H1 (cell line): ENCODE measurements around the gene KLF6. TPM values are rescaled to one million over a fixed set of nuclear protein-coding genes. Genes with fewer than 3 reads are reported as not detected.

Source experiments
- CTCF ChIA-PET: fragments of 300-600 bp; sonication (Branson Sonifier 250); formaldehyde crosslinking; loops from one replicate; lab custom pipeline; 2021; ENCODE audit not compliant: partially characterized antibody; lab: Charles Lee
- POLR2A ChIA-PET: fragments of 300-600 bp; sonication (Branson Sonifier 250); formaldehyde crosslinking; loops from one replicate; lab custom pipeline; 2021; ENCODE audit warnings: inconsistent platforms; ENCODE audit not compliant: partially characterized antibody; lab: Charles Lee
- DNase-seq, 2 experiments: peaks; one replicate each; pipeline versions ENCODE4 v3.0.0 to v3.0.0-alpha.2; 2010 to 2022; ENCODE audit warnings: low spot score in 2 of 2, low read depth in 1 of 2, mixed read lengths in 1 of 2
- FAIRE-seq: peaks from 2 replicates; lab custom pipeline; 2011; peaks lifted over from hg19 to GRCh38; lab: Jason Lieb, UNC
- H2AFZ ChIP-seq: 2 replicates; pipeline ENCODE4 v1.8.1; 2012; ENCODE audit warnings: low read length, inconsistent platforms
- H2AK5ac ChIP-seq: 2 replicates; pipeline ENCODE4 v1.6.1; 2013; ENCODE audit warnings: low read depth, low read length
- H2BK120ac ChIP-seq: replicated peaks from 2 replicates; pipeline ENCODE3; 2013; ENCODE audit warnings: low read depth, low read length, inconsistent platforms
- H2BK12ac ChIP-seq: 2 replicates; pipeline ENCODE4 v1.6.1; 2013; ENCODE audit warnings: low read depth, low read length
- H2BK15ac ChIP-seq: 2 replicates; pipeline ENCODE4 v1.6.1; 2013; ENCODE audit warnings: low read length
- H2BK20ac ChIP-seq: 2 replicates; pipeline ENCODE4 v1.6.1; 2013; ENCODE audit warnings: low read length
- H2BK5ac ChIP-seq: 2 replicates; pipeline ENCODE4 v1.6.1; 2013; ENCODE audit warnings: low read depth, low read length
- H3K14ac ChIP-seq: 2 replicates; pipeline ENCODE4 v1.6.1; 2013; ENCODE audit warnings: inconsistent platforms; ENCODE audit not compliant: insufficient read length
- H3K18ac ChIP-seq: 2 replicates; pipeline ENCODE4 v1.6.1; 2013; ENCODE audit warnings: low read length; ENCODE audit errors: extremely low read depth
- H3K23ac ChIP-seq: 2 replicates; pipeline ENCODE4 v1.6.1; 2013; ENCODE audit warnings: inconsistent platforms; ENCODE audit not compliant: insufficient read length
- H3K23me2 ChIP-seq: 2 replicates; pipeline ENCODE4 v1.6.1; 2013; ENCODE audit warnings: low read depth, low read length
- H3K27ac ChIP-seq: 2 replicates; pipeline ENCODE4 v1.6.1; 2011; ENCODE audit warnings: low read depth, low read length, inconsistent platforms
- H3K27me3 ChIP-seq, 4 experiments: replicated peaks in 1 of 4; 1 replicate in 1 of 4; 2 replicates in 3 of 4; pipeline versions ENCODE4 v1.6.1 to v1.8.1; 2011 to 2013; ENCODE audit warnings: low read length in 3 of 4, mild to moderate bottlenecking in 3 of 4, inconsistent platforms in 2 of 4, mixed read lengths in 2 of 4, moderate library complexity in 1 of 4; ENCODE audit not compliant: control insufficient read depth in 3 of 4, insufficient read depth in 3 of 4; ENCODE audit errors: extremely low read depth in 1 of 4
- H3K36me3 ChIP-seq, 4 experiments: 2 replicates each; pipeline versions ENCODE4 v1.6.1 to v1.8.1; 2011 to 2013; ENCODE audit warnings: mild to moderate bottlenecking in 4 of 4, low read length in 3 of 4, moderate library complexity in 2 of 4, control low read depth in 1 of 4, inconsistent platforms in 1 of 4; ENCODE audit not compliant: insufficient read depth in 4 of 4, control insufficient read depth in 2 of 4
- H3K4ac ChIP-seq: replicated peaks from 2 replicates; pipeline ENCODE3; 2013; ENCODE audit warnings: low read length, low read depth, mixed read lengths, inconsistent platforms; ENCODE audit not compliant: insufficient read length
- H3K4me1 ChIP-seq, 4 experiments: replicated peaks in 1 of 4; 1 replicate in 1 of 4; 2 replicates in 3 of 4; pipeline versions ENCODE4 v1.6.1 to v1.8.1; 2011 to 2013; ENCODE audit warnings: low read length in 3 of 4, inconsistent platforms in 2 of 4, mixed read lengths in 1 of 4; ENCODE audit not compliant: insufficient read depth in 4 of 4, control insufficient read depth in 3 of 4
- H3K4me2 ChIP-seq, 2 experiments: 2 replicates each; pipeline versions ENCODE4 v1.6.1 to v1.8.1; 2011 to 2013; ENCODE audit warnings: low read depth in 2 of 2, low read length in 2 of 2, control low read depth in 1 of 2, inconsistent platforms in 1 of 2, mild to moderate bottlenecking in 1 of 2; ENCODE audit not compliant: insufficient read depth in 1 of 2
- H3K4me3 ChIP-seq, 4 experiments: fragments of 200-600, 300-600 bp in 1 of 4; sonication (generic), shearing (Covaris generic), sonication (Bioruptor Twin) in 1 of 4; 2 replicates each; pipeline versions ENCODE4 v1.5.1 to v1.8.1; 2011 to 2016; ENCODE audit warnings: low read length in 4 of 4, low read depth in 3 of 4, control low read depth in 2 of 4, inconsistent platforms in 2 of 4, mild to moderate bottlenecking in 2 of 4, mixed read lengths in 1 of 4, moderate library complexity in 1 of 4; ENCODE audit not compliant: insufficient read depth in 2 of 4; ENCODE audit errors: extremely low read depth in 1 of 4
- H3K56ac ChIP-seq: replicated peaks from 2 replicates; pipeline ENCODE3; 2013; ENCODE audit warnings: low read depth, mild to moderate bottlenecking, mixed read lengths, low read length, inconsistent platforms; ENCODE audit not compliant: insufficient read length
- H3K79me1 ChIP-seq: 2 replicates; pipeline ENCODE4 v1.6.1; 2013; ENCODE audit warnings: low read depth, low read length, control low read depth
- H3K79me2 ChIP-seq, 2 experiments: 2 replicates each; pipeline versions ENCODE4 v1.6.1 to v1.8.1; 2012 to 2013; ENCODE audit warnings: low read length in 2 of 2, mild to moderate bottlenecking in 2 of 2, inconsistent platforms in 1 of 2; ENCODE audit not compliant: insufficient read depth in 2 of 2, control insufficient read depth in 1 of 2
- H3K9ac ChIP-seq, 4 experiments: replicated peaks in 1 of 4; 1 replicate in 1 of 4; 2 replicates in 3 of 4; pipeline versions ENCODE4 v1.6.1 to v1.8.1; 2011 to 2013; ENCODE audit warnings: low read depth in 3 of 4, low read length in 3 of 4, control low read depth in 2 of 4, mild to moderate bottlenecking in 2 of 4, moderate library complexity in 2 of 4, inconsistent platforms in 1 of 4; ENCODE audit errors: extremely low read depth in 1 of 4
- H3K9me3 ChIP-seq, 2 experiments: 2 replicates each; pipeline versions ENCODE4 v1.6.1 to v1.8.1; 2012 to 2013; ENCODE audit warnings: mild to moderate bottlenecking in 2 of 2, moderate library complexity in 2 of 2, control low read depth in 1 of 2, inconsistent platforms in 1 of 2, low read depth in 1 of 2, low read length in 1 of 2, mixed read lengths in 1 of 2; ENCODE audit not compliant: insufficient read depth in 2 of 2
- H4K20me1 ChIP-seq, 2 experiments: replicated peaks in 1 of 2; 2 replicates each; pipeline versions ENCODE3 to v1.8.1; 2011 to 2013; ENCODE audit warnings: inconsistent platforms in 2 of 2, low read length in 2 of 2, mild to moderate bottlenecking in 1 of 2; ENCODE audit not compliant: insufficient read depth in 2 of 2, control insufficient read depth in 1 of 2
- H4K5ac ChIP-seq: 2 replicates; pipeline ENCODE4 v1.6.1; 2013; ENCODE audit warnings: low read length, low read depth, mixed read lengths, inconsistent platforms; ENCODE audit not compliant: insufficient read length
- H4K8ac ChIP-seq: 2 replicates; pipeline ENCODE4 v1.8.0; 2013; ENCODE audit warnings: mild to moderate bottlenecking, moderate library complexity, low read length, inconsistent platforms; ENCODE audit not compliant: insufficient read depth; ENCODE audit errors: extremely low read depth
- H4K91ac ChIP-seq: replicated peaks from 2 replicates; pipeline ENCODE3; 2013; ENCODE audit warnings: low read length, mixed read lengths, inconsistent platforms; ENCODE audit not compliant: insufficient read length
- BRCA1 ChIP-seq: IDR thresholded peaks from 2 replicates; pipeline ENCODE4 v1.6.1; 2012; ENCODE audit warnings: low read depth, low read length, improper control_type of control experiment
- CBX8 ChIP-seq: fragments of 300-800, 300-1000 bp; sonication (generic); IDR thresholded peaks from 2 replicates; pipeline ENCODE4 v1.7.1; 2016; ENCODE audit warnings: low read depth, low read length, borderline replicate concordance
- CTBP2 ChIP-seq: IDR thresholded peaks from 2 replicates; pipeline ENCODE4 v1.7.0; 2011; ENCODE audit warnings: borderline replicate concordance, mild to moderate bottlenecking, moderate library complexity, mixed read lengths, low read length; ENCODE audit not compliant: insufficient read depth, insufficient read length
- GABPA ChIP-seq: IDR thresholded peaks from 2 replicates; pipeline ENCODE4 v1.6.1; 2011; ENCODE audit warnings: mild to moderate bottlenecking, low read length, moderate library complexity, borderline replicate concordance; ENCODE audit not compliant: insufficient read depth
- MAX ChIP-seq: IDR thresholded peaks from 2 replicates; pipeline ENCODE4 v1.6.1; 2012; ENCODE audit warnings: inconsistent platforms
- POU5F1 ChIP-seq: IDR thresholded peaks from 2 replicates; pipeline ENCODE4 v1.6.1; 2011; ENCODE audit warnings: low read depth, mild to moderate bottlenecking, low read length, moderate library complexity
- TAF7 ChIP-seq: optimal IDR thresholded peaks from 2 replicates; pipeline ENCODE3; 2011; ENCODE audit warnings: low read depth, mild to moderate bottlenecking, inconsistent platforms, low read length, moderate library complexity, borderline replicate concordance
- WGBS, 2 experiments: shearing (Covaris generic) in 1 of 2; methylation state at CpG; one replicate each; pipeline versions ENCODE4 v1.1.6 to v1.1.7; 2013 to 2015; ENCODE audit warnings: low lambda C conversion rate in 2 of 2, mixed read lengths in 2 of 2, inconsistent platforms in 1 of 2, low coverage in 1 of 2, missing lambda C conversion rate in 1 of 2; ENCODE audit not compliant: insufficient replicate concordance in 2 of 2, insufficient coverage in 1 of 2, insufficient read length in 1 of 2; ENCODE audit errors: extremely low coverage in 1 of 2, missing lambda C conversion rate in 1 of 2; 5-methylcytosine and 5-hydroxymethylcytosine counted together
- polyA plus RNA-seq, 7 experiments: library from polyadenylated mRNA; depleted of rRNA in 3 of 7; stranded (reverse) in 5 of 7; unstranded in 2 of 7; fragments of >200 nt in 5 of 7; fragments of 200-250 nt in 2 of 7; gene quantifications; 1 replicate in 5 of 7; 2 replicates in 1 of 7; 4 replicates in 1 of 7; pipeline versions ENCODE4 v1.2.1 to v1.2.3, GENCODE V29; 2011 to 2013; ENCODE audit warnings: missing spikeins in 2 of 7, mixed read lengths in 2 of 7
- total RNA-seq: library from RNA; stranded (reverse); fragmentation: NEBNext Ultra II Directional; extraction: Animal tissue kit (Norgen Biotek cat#: 25700); gene quantifications from 2 replicates; pipeline ENCODE4 v1.2.1, GENCODE V29; 2021
- TF ChIP-seq, protein P1 (sequence below): IDR thresholded peaks from 2 replicates; pipeline ENCODE4 v1.6.1; 2012; ENCODE audit warnings: inconsistent platforms
- TF ChIP-seq, protein P2 (sequence below), 3 experiments: IDR thresholded peaks; 1 replicate in 2 of 3; 2 replicates in 1 of 3; pipeline versions ENCODE4 v1.5.1 to v1.6.1; 2011; ENCODE audit warnings: low read length in 3 of 3, mild to moderate bottlenecking in 3 of 3, inconsistent platforms in 2 of 3, low read depth in 1 of 3, moderate library complexity in 1 of 3; ENCODE audit not compliant: insufficient read depth in 1 of 3; ENCODE audit errors: control extremely low read depth in 1 of 3

Gene KLF6
- total and polyA plus RNA-seq, 2 of the 8 experiments (the other 6 are each of a cell fraction or from before 2014, with no cell fraction given), result 5.7 to 19.5 TPM

DNA sequence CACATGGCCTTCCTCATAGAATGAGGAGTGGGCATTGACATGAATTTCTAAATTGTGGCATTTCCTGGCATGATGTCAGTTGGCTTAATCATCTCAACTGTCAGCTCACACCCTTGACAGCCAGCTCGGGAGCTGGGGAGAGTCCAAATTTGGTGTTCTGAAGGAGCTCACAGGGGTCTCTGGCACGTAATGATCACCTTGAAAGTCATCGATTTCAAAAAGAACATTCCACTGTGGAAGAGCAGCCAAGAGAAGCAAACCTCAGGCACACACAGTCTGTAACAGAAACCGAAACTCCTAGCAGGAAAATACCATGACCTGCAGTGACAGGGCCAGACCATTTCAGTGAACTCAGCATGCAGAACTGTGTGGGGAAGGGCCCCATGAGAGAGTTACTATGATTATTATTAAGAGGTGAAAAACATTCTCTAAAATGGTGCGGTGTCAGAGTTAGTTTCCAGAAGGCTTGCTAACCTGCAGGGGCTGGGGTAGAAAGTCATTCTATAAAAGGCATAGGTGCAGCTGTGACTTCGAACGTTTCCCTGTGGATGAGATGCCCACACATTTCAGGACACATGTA lies 26.4 kb upstream of the KLF6 start:
- no peak overlapping the region for H2AFZ ChIP-seq
- CTCF ChIA-PET, result interaction anchor here (0.6 kb wide), 1 partner anchor 556 kb away, joined by 4 read pairs; no protein-coding TSS in a partner anchor
- DNase-seq, result no peak
- H2BK12ac ChIP-seq, result no peak overlapping the region
- H3K4me1 ChIP-seq, result no peaks in the 10 kb centered on the region
- no peaks in the 10 kb centered on the region for H3K9me3 ChIP-seq
- H4K8ac ChIP-seq, result no peak overlapping the region
- H2BK20ac ChIP-seq, result no peak overlapping the region
- H3K18ac ChIP-seq, result no peak overlapping the region
- H3K27ac ChIP-seq, result no peak overlapping the region
- no peak overlapping the region for H3K23ac ChIP-seq
- H3K4ac ChIP-seq, result no peak overlapping the region
- H2BK5ac ChIP-seq, result no peak overlapping the region
- no peak overlapping the region for H3K14ac ChIP-seq
- H2BK15ac ChIP-seq, result no peak overlapping the region
- no peaks in the 10 kb centered on the region for H4K20me1 ChIP-seq
- H3K79me1 ChIP-seq, result no peaks in the 10 kb centered on the region
- H3K4me3 ChIP-seq, result no peak overlapping the region
- no peak overlapping the region for H4K5ac ChIP-seq
- H2BK120ac ChIP-seq, result no peak overlapping the region
- no peak overlapping the region for H3K9ac ChIP-seq
- no peak overlapping the region for H2AK5ac ChIP-seq
- 82% methylated on average over 7 of the region's 7 CpGs; no CpG with 5 or more reads in 1 of the 2 experiments for WGBS, 2 experiments
- POLR2A ChIA-PET, result interaction anchor here (0.6 kb wide), 1 partner anchor 26 kb away, joined by 3 read pairs; the partner anchor contains the start of gene KLF6
- H3K27me3 ChIP-seq, result no peaks in the 10 kb centered on the region
- H3K79me2 ChIP-seq, result no peaks in the 10 kb centered on the region
- no peak for FAIRE-seq
- H3K56ac ChIP-seq, result no peak overlapping the region
- no peak overlapping the region for H3K4me2 ChIP-seq
- 0 out of 2 replicates have a peak, but pooled peaks cover 2% of the 10 kb centered on the region for H3K23me2 ChIP-seq
- H3K36me3 ChIP-seq, result no peaks in the 10 kb centered on the region
- H4K91ac ChIP-seq, result no peak overlapping the region
- TF ChIP-seq CTBP2 (no peak), TAF7 (no peak), BRCA1 (no peak), CBX8 (no peak), POU5F1 (no peak), GABPA (no peak), MAX (no peak)
- TF ChIP-seq, protein P1, sequence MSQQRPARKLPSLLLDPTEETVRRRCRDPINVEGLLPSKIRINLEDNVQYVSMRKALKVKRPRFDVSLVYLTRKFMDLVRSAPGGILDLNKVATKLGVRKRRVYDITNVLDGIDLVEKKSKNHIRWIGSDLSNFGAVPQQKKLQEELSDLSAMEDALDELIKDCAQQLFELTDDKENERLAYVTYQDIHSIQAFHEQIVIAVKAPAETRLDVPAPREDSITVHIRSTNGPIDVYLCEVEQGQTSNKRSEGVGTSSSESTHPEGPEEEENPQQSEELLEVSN, result no peak
- TF ChIP-seq, protein P2, sequence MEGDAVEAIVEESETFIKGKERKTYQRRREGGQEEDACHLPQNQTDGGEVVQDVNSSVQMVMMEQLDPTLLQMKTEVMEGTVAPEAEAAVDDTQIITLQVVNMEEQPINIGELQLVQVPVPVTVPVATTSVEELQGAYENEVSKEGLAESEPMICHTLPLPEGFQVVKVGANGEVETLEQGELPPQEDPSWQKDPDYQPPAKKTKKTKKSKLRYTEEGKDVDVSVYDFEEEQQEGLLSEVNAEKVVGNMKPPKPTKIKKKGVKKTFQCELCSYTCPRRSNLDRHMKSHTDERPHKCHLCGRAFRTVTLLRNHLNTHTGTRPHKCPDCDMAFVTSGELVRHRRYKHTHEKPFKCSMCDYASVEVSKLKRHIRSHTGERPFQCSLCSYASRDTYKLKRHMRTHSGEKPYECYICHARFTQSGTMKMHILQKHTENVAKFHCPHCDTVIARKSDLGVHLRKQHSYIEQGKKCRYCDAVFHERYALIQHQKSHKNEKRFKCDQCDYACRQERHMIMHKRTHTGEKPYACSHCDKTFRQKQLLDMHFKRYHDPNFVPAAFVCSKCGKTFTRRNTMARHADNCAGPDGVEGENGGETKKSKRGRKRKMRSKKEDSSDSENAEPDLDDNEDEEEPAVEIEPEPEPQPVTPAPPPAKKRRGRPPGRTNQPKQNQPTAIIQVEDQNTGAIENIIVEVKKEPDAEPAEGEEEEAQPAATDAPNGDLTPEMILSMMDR (IDR thresholded peaks at IDR 0.05; ENCODE audit: control extremely low read depth in 1 of 3, insufficient read depth in 1 of 3, low read depth in 1 of 3, low read length in 3 of 3), result no peak
